ENCODE measurements around the gene LY6G5C. TPM values are rescaled to one million over a fixed set of nuclear protein-coding genes. Genes with fewer than 3 reads are reported as not detected.

The LY6G5C gene
- total RNA-seq, 1 donor from 2014 or later: 2.4 TPM

GRCh38 chr6:31658983-31659648 is 21.8 kb downstream of the LY6G5C start:
- Mint-ChIP-seq H3K4me1 (ENCODE audit: low read depth) (peaks cover 55% of the 10 kb centered on the region), H3K9me3 (ENCODE audit: low read depth) (no peaks in the 10 kb centered on the region), H3K27ac (ENCODE audit: unreplicated experiment) (peak overlapping the region; percentile 79)

GRCh38 chr6:31658158-31658688 is 22.6 kb downstream of the LY6G5C start:
- Mint-ChIP-seq H3K9me3 (ENCODE audit: low read depth) (no peaks in the 10 kb centered on the region), H3K4me1 (ENCODE audit: low read depth) (peaks cover 50% of the 10 kb centered on the region), H3K27ac (ENCODE audit: unreplicated experiment) (peak overlapping the region; percentile 70), H3K4me3 (ENCODE audit: unreplicated experiment) (peak overlapping the region; percentile 15), H3K27me3 (ENCODE audit: low read depth) (no peaks in the 10 kb centered on the region), H3K36me3 (ENCODE audit: low read depth) (peaks cover 2% of the 10 kb centered on the region)
- TF ChIP-seq, protein P1, sequence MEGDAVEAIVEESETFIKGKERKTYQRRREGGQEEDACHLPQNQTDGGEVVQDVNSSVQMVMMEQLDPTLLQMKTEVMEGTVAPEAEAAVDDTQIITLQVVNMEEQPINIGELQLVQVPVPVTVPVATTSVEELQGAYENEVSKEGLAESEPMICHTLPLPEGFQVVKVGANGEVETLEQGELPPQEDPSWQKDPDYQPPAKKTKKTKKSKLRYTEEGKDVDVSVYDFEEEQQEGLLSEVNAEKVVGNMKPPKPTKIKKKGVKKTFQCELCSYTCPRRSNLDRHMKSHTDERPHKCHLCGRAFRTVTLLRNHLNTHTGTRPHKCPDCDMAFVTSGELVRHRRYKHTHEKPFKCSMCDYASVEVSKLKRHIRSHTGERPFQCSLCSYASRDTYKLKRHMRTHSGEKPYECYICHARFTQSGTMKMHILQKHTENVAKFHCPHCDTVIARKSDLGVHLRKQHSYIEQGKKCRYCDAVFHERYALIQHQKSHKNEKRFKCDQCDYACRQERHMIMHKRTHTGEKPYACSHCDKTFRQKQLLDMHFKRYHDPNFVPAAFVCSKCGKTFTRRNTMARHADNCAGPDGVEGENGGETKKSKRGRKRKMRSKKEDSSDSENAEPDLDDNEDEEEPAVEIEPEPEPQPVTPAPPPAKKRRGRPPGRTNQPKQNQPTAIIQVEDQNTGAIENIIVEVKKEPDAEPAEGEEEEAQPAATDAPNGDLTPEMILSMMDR (IDR thresholded peaks at IDR 0.05): no peak
- DNase-seq (ENCODE audit: low spot score): no peak

More at GRCh38 chr6:31658983-31659648, 21.8 kb downstream of the LY6G5C start:
- no peak for DNase-seq (ENCODE audit: low spot score)
- Mint-ChIP-seq H3K36me3 (ENCODE audit: low read depth) (peaks cover 2% of the 10 kb centered on the region), H3K27me3 (ENCODE audit: low read depth) (no peaks in the 10 kb centered on the region), H3K4me3 (ENCODE audit: unreplicated experiment) (peak overlapping the region; percentile 83)
- TF ChIP-seq, protein P1 (IDR thresholded peaks at IDR 0.05): no peak

DNA sequence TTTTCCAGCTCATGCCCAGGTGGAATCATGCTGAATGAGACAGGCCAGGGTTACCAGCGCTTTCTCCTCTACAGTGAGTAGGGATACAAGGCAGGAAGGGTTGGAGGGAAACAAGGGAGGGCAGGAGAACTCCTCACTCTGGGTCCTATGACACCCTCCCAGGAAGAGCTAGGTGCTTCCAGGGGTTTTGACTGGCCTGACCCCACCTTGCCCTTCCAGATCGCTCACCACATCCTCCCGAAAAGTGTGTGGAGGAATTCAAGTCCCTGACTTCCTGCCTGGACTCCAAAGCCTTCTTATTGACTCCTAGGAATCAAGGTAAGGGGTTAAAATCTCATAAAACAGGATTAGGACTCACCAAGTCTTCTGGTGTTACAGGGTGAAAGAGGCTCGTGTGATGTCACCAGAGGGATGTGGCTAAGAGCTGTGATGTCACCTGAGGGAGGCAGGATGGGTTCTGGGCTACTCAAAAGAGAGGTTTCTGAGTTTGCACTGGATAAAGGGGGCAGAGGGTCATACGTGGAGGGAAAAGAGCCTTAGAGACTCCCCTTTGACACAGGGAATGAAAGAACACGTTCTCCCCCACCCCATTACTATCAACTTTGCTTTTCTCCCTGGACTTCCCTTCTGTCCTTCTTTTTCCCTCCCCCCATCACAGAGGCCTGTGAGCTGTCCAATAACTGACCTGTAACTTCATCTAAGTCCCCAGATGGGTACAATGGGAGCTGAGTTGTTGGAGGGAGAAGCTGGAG is 23.3 kb downstream of the LY6G5C start:
- peaks cover 2% of the 10 kb centered on the region for H3K36me3 Mint-ChIP-seq (ENCODE audit: low read depth)
- peak overlapping the region; percentile 70 for H3K27ac Mint-ChIP-seq (ENCODE audit: unreplicated experiment)
- TF ChIP-seq, protein P1 (IDR thresholded peaks at IDR 0.05): no peak
- no peak overlapping the region for H3K4me3 Mint-ChIP-seq (ENCODE audit: unreplicated experiment)
- H3K9me3 Mint-ChIP-seq (ENCODE audit: low read depth): no peaks in the 10 kb centered on the region
- H3K4me1 Mint-ChIP-seq (ENCODE audit: low read depth): peaks cover 51% of the 10 kb centered on the region
- no peaks in the 10 kb centered on the region for H3K27me3 Mint-ChIP-seq (ENCODE audit: low read depth)
- no peak for DNase-seq (ENCODE audit: low spot score)

GRCh38 chr6:31655349-31656237 is 25.3 kb downstream of the LY6G5C start, which contains the start of gene APOM:
TSS of gene APOM (plus strand) at chr6:31655894. CDS start at chr6:31655967, 73 bp downstream.
- H3K4me1 Mint-ChIP-seq (ENCODE audit: low read depth): peaks cover 49% of the 10 kb centered on the region
- TF ChIP-seq, protein P1 (IDR thresholded peaks at IDR 0.05): no peak
- no peaks in the 10 kb centered on the region for H3K9me3 Mint-ChIP-seq (ENCODE audit: low read depth)
- H3K27ac Mint-ChIP-seq (ENCODE audit: unreplicated experiment): no peak within 1 kb of the TSS
- DNase-seq (ENCODE audit: low spot score): no peak
- peaks cover 4% of the 10 kb centered on the region for H3K36me3 Mint-ChIP-seq (ENCODE audit: low read depth)
- no peak within 1 kb of the TSS for H3K4me3 Mint-ChIP-seq (ENCODE audit: unreplicated experiment)
- H3K27me3 Mint-ChIP-seq (ENCODE audit: low read depth): no peaks in the 10 kb centered on the region

Data from chondrocyte (in vitro differentiated cells).